Activated naive CD8-positive, alpha-beta T cell (primary cell): Measurements from ENCODE around the gene CCIN.
"Not testable (repeated sequence)": the region's sequence is repeated elsewhere in the genome, so short reads cannot be mapped to it uniquely, and the experiment has no call there.

Experiments
- H3K27ac Mint-ChIP-seq: one replicate; pipeline ENCODE4 v1.8.0; 2021; ENCODE audit warnings: mixed read lengths
- H3K27me3 Mint-ChIP-seq: one replicate; pipeline ENCODE4 v1.8.0; 2021; ENCODE audit warnings: mixed read lengths
- H3K36me3 Mint-ChIP-seq: one replicate; pipeline ENCODE4 v1.8.0; 2021; ENCODE audit warnings: mixed read lengths
- H3K4me1 Mint-ChIP-seq: one replicate; pipeline ENCODE4 v1.8.0; 2021; ENCODE audit warnings: low read depth, mixed read lengths
- H3K4me3 Mint-ChIP-seq: one replicate; pipeline ENCODE4 v1.8.0; 2021; ENCODE audit warnings: mild to moderate bottlenecking, mixed read lengths
- H3K9me3 Mint-ChIP-seq: one replicate; pipeline ENCODE4 v1.8.0; 2021; ENCODE audit warnings: low read depth, mixed read lengths

Gene CCIN

GRCh38 chr9:36147441-36148175, 21.6 kb upstream of the CCIN start:
- Mint-ChIP-seq H3K27ac (peak overlapping the region; percentile 68), H3K4me3 (peak overlapping the region; percentile 35), H3K36me3 (peaks cover 18% of the 10 kb centered on the region), H3K9me3 (peaks cover 13% of the 10 kb centered on the region), H3K27me3 (no peaks in the 10 kb centered on the region), H3K4me1 (peaks cover 92% of the 10 kb centered on the region)

DNA sequence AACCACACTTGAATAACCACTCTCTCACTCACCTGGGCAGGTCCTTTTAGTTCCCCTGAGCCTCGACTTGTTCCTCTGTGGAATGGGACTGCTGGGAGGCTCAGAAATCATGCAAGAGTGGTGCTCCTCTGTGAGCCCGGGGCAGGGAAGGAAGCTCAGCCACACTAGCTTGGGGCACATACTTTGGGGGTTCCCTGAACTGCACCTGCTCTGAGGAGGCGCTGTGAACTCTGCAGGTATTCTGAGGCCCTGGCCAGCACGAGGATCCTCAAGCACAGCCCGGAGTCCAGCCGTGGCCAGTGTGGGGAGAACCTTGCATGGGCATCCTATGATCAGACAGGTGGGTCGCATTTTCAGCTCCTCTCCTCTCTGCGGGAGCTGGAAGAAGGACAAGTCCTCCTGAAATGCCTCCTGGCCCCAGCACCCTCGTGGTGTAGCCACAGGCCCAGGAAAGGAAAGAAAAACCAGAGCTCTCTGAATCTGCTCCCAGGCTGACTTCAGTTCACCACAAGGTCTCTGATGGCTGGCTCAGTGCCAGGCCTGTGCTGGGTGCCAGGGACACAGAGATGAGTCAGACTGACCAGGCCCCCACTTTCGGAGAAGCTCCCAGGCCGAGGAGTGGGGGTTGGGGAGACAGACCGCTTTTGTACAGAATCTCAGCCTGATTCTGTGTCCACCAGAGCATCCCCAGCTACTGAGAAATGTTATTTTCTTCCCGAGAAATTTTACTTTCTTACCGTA, 20.7 kb upstream of the CCIN start:
- Mint-ChIP-seq H3K36me3 (peaks cover 18% of the 10 kb centered on the region), H3K9me3 (peaks cover 13% of the 10 kb centered on the region), H3K4me1 (peaks cover 91% of the 10 kb centered on the region), H3K4me3 (peak overlapping the region; percentile 13), H3K27ac (no peak overlapping the region), H3K27me3 (no peaks in the 10 kb centered on the region)

DNA sequence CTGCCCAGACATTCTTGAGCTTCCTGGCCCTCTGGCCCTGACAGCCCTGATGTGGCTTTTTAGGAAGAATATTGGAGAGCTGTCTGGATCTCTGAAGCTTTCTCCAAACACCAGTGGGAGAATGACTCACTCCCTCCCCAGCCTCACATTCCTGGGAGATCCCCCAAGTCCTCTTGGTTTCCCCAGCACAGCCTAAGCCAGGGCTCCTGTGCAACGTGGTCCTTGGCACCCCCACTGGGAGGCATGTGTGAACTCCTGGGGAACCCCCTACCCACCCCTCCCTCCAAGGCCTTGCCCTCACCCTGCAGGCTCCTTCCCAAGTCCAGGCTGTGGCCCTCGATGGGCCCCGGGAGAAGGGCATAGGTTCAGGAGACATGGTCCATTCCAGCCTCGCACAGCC, 20.0 kb upstream of the CCIN start:
- Mint-ChIP-seq H3K36me3 (peaks cover 20% of the 10 kb centered on the region), H3K4me3 (no peak overlapping the region), H3K27me3 (no peaks in the 10 kb centered on the region), H3K27ac (no peak overlapping the region), H3K4me1 (peaks cover 90% of the 10 kb centered on the region), H3K9me3 (peaks cover 13% of the 10 kb centered on the region)

DNA sequence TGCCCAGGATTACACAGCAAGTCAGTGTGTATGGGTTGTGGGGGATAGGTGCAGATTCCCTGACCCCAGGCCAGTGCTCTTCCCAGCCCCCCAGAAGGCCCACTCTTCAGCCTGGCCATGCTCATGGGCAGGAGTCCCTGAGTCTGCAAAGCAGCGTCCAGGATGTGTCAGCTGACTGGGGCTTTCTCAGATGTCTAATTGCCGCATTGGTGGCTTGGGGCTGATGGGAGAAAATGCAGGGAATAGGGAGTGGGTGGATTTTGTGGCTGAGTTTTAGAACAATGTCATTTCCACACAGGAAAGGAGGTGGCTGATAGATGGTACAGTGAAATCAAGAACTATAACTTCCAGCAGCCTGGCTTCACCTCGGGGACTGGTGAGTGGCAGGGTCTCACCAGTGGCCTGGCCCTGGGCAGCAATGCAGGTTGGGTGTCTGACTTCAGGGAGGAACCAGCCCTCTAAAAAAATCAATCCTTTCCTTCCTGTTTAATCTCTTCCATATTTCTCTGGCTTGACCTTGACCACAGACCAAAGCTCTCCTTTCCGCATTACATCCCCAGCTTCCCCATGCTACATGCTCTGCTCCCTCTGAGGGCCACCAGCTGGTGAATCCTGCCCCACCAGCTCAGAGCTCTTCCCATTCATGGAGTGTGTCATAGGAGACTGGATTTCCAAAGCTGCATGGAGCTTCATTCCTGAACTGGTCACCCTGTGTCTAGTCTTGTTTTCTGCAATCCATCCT, 18.4 kb upstream of the CCIN start:
- Mint-ChIP-seq H3K27ac (peak overlapping the region; percentile 97), H3K27me3 (no peaks in the 10 kb centered on the region), H3K4me3 (peak overlapping the region; percentile 65), H3K9me3 (peaks cover 7% of the 10 kb centered on the region), H3K4me1 (peaks cover 81% of the 10 kb centered on the region), H3K36me3 (peaks cover 17% of the 10 kb centered on the region)

DNA sequence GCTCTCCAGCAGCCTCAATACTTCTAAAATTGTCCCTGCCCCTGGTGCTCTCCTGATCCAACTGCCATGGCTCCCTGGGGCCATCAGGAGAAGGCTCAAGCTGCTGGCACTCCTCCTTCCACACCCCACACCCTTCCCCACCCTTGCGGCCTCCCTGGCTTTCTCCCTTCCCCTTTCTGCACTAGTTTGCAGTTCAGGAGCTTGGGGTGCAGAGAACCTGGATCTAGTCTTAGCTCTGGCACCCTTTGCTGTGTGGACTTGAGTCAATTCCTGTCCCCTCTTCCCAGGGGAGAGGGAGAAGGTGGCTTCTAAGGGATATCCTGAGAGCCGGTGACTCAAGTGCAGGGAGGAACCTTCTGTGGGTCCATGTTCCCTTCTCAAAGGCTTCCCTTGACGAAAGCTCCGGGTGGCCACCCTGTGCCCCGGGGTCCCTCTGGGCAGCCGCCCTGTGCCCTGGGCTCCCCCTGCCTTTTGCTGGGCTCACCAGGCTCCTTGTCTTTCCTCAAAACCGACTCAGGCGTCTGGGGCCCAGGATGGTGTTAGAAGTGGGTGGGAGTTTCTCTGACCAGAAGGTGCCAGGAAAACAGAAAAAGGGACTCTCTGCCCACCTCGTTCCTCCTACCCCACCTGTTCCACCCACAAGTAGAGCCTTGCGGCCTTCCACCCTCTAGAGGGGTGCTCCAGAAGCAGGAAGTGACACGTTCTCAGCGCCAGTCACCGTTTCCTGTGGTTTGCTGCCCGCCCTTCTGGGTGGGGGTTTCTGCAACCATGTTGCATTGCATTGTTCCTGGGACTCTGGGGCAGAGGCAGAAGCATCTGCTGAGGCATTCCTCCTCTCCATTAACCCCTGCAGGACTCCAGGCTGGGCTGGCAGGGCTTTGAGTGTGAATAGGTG, 17.6 kb upstream of the CCIN start:
- H3K27ac Mint-ChIP-seq, result peak overlapping the region; percentile 97

GRCh38 chr9:36152741-36153438, 16.3 kb upstream of the CCIN start:
- peaks cover 63% of the 10 kb centered on the region for H3K4me1 Mint-ChIP-seq
- H3K36me3 Mint-ChIP-seq, result peaks cover 8% of the 10 kb centered on the region
- H3K4me3 Mint-ChIP-seq, result peak overlapping the region; percentile 23
- H3K27ac Mint-ChIP-seq, result peak overlapping the region; percentile 97
- H3K9me3 Mint-ChIP-seq, result no peaks in the 10 kb centered on the region
- H3K27me3 Mint-ChIP-seq, result no peaks in the 10 kb centered on the region

More for the DNA sequence above, 17.6 kb upstream of the CCIN start:
- peaks cover 12% of the 10 kb centered on the region for H3K36me3 Mint-ChIP-seq
- H3K9me3 Mint-ChIP-seq, result no peaks in the 10 kb centered on the region
- H3K4me1 Mint-ChIP-seq, result peaks cover 73% of the 10 kb centered on the region
- no peaks in the 10 kb centered on the region for H3K27me3 Mint-ChIP-seq
- peak overlapping the region; percentile 74 for H3K4me3 Mint-ChIP-seq

- Mint-ChIP-seq H3K36me3 (peaks cover 12% of the 10 kb centered on the region), H3K27me3 (no peaks in the 10 kb centered on the region), H3K4me1 (peaks cover 54% of the 10 kb centered on the region), H3K9me3 (no peaks in the 10 kb centered on the region), H3K27ac (peak overlapping the region; percentile 43), H3K4me3 (no peak overlapping the region)
Measured at GRCh38 chr9:36153746-36154145, 15.4 kb upstream of the CCIN start.

DNA sequence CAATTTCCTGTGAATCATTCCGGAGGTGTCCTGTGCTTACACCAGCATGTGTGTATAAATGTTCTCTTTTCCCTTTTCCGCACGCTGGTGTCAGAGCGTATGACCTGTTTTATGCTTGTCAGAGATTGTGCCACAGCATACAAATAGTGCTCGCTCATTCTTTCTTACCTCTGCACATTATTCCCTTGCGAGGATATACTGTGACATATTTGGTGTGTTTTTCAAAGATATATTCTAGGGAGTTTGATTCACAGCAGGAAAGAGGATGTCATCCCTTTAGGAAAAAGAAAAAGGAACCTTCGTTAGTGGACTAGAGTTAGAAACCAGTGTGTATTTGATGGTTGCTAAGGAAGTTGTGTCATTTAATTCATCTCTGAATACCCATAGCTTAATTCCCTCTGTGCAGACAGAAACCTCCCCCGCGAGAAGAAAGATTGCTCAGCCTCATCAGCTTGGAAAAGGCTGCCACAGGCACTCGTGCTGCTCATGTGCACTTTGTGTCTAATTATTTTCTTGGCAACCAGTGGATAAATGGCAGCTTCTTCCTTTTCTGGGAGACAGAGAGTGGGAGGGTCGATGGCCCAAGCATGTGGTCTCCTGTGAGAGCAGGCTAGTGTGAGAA, 14.7 kb upstream of the CCIN start:
- no peaks in the 10 kb centered on the region for H3K27me3 Mint-ChIP-seq
- peak overlapping the region; percentile 2 for H3K4me3 Mint-ChIP-seq
- no peaks in the 10 kb centered on the region for H3K9me3 Mint-ChIP-seq
- peaks cover 12% of the 10 kb centered on the region for H3K36me3 Mint-ChIP-seq
- H3K4me1 Mint-ChIP-seq, result peaks cover 50% of the 10 kb centered on the region
- peak overlapping the region; percentile 43 for H3K27ac Mint-ChIP-seq

- no peaks in the 10 kb centered on the region for H3K9me3 Mint-ChIP-seq
- H3K36me3 Mint-ChIP-seq, result peaks cover 12% of the 10 kb centered on the region
- no peak overlapping the region for H3K4me3 Mint-ChIP-seq
- H3K4me1 Mint-ChIP-seq, result peaks cover 34% of the 10 kb centered on the region
- H3K27ac Mint-ChIP-seq, result no peak overlapping the region
- no peaks in the 10 kb centered on the region for H3K27me3 Mint-ChIP-seq
Measured at GRCh38 chr9:36156116-36156515, 13.1 kb upstream of the CCIN start.

- H3K4me3 Mint-ChIP-seq, result no peak overlapping the region
- H3K9me3 Mint-ChIP-seq, result no peaks in the 10 kb centered on the region
- peaks cover 16% of the 10 kb centered on the region for H3K4me1 Mint-ChIP-seq
- peaks cover 12% of the 10 kb centered on the region for H3K36me3 Mint-ChIP-seq
- peak overlapping the region; percentile 3 for H3K27ac Mint-ChIP-seq
- no peaks in the 10 kb centered on the region for H3K27me3 Mint-ChIP-seq
Measured at GRCh38 chr9:36158122-36158521, 11.1 kb upstream of the CCIN start.

DNA sequence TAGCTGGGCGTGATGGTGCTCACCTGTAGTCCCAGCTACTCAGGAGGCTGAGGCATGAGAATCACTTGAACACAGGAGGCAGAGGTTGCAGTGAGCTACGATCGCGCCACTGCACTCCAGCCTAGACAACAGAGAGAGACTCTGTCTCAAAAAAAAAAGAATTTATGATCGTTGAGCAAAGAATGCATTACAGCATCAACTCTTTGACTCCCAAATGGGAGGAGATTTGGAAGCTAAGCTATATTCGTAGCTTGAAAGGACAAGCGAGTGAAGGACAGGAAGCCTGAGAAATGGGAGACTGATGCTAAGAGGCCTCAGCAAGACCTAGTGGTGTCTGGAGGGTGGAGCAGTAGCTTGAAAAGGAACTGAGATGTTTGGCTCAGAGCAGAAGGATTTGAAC, 10.3 kb upstream of the CCIN start:
- H3K27ac Mint-ChIP-seq, result no peak overlapping the region
- H3K4me3 Mint-ChIP-seq, result no peak overlapping the region
- no peaks in the 10 kb centered on the region for H3K27me3 Mint-ChIP-seq
- no peaks in the 10 kb centered on the region for H3K9me3 Mint-ChIP-seq
- H3K4me1 Mint-ChIP-seq, result peaks cover 11% of the 10 kb centered on the region
- peaks cover 12% of the 10 kb centered on the region for H3K36me3 Mint-ChIP-seq

- not testable (repeated sequence) for H3K4me3 Mint-ChIP-seq, H3K4me1 Mint-ChIP-seq, H3K9me3 Mint-ChIP-seq, H3K27me3 Mint-ChIP-seq, H3K27ac Mint-ChIP-seq, H3K36me3 Mint-ChIP-seq
Measured at GRCh38 chr9:36159509-36159908, 9.7 kb upstream of the CCIN start.

GRCh38 chr9:36160126-36160525, 9.1 kb upstream of the CCIN start:
- not testable (repeated sequence) for H3K4me3 Mint-ChIP-seq, H3K36me3 Mint-ChIP-seq, H3K27ac Mint-ChIP-seq, H3K4me1 Mint-ChIP-seq, H3K27me3 Mint-ChIP-seq, H3K9me3 Mint-ChIP-seq
